SK-N-SH treated with all-trans-retinoic acid at 6 μM for 48 hours (cell line): ENCODE measurements around the gene GTF2IRD1.

ENCODE experiments used
- ATAC-seq: fragments of 200-7000 bp; cut with Tn5 transposase; 3 replicates; pipeline ENCODE4 v1.9.1; 2020; ENCODE audit warnings: mild to moderate bottlenecking, moderate library complexity
- ARNTL ChIP-seq: fragments of 450-650 bp; formaldehyde crosslinking; IDR thresholded peaks from 2 replicates; pipeline ENCODE4 v1.5.0; 2020; ENCODE audit warnings: low read depth, mild to moderate bottlenecking, moderate library complexity, borderline replicate concordance
- BACH2 ChIP-seq: fragments of 250-450 bp; sonication (Bioruptor Pico); IDR thresholded peaks from 2 replicates; pipeline ENCODE4 v1.9.0; 2021; ENCODE audit warnings: mild to moderate bottlenecking, borderline replicate concordance
- CREB5 ChIP-seq: fragments of 250-450 bp; sonication (Bioruptor Pico); IDR thresholded peaks from 2 replicates; pipeline ENCODE4 v1.5.1; 2020; ENCODE audit warnings: low read depth, mild to moderate bottlenecking, moderate library complexity
- CSDC2 ChIP-seq: fragments of 250-450 bp; sonication (Bioruptor Pico); IDR thresholded peaks from 2 replicates; pipeline ENCODE4 v1.5.0; 2020; ENCODE audit warnings: mild to moderate bottlenecking, moderate library complexity
- CSRNP3 ChIP-seq: fragments of 250-450 bp; sonication (Bioruptor Pico); IDR thresholded peaks from 2 replicates; pipeline ENCODE4 v1.5.1; 2021; ENCODE audit warnings: mild to moderate bottlenecking, moderate library complexity
- ESRRG ChIP-seq: fragments of 250-450 bp; sonication (Bioruptor Pico); IDR thresholded peaks from 2 replicates; pipeline ENCODE4 v1.6.1; 2021; ENCODE audit warnings: mild to moderate bottlenecking
- GLIS3 ChIP-seq: fragments of 250-450 bp; sonication (Bioruptor Pico); IDR thresholded peaks from 2 replicates; pipeline ENCODE4 v1.5.0; 2020; ENCODE audit warnings: mild to moderate bottlenecking, moderate library complexity
- ISL1 ChIP-seq: fragments of 250-450 bp; sonication (Bioruptor Pico); IDR thresholded peaks from 2 replicates; pipeline ENCODE4 v2.1.2; 2022; ENCODE audit warnings: mild to moderate bottlenecking, moderate library complexity
- OSR1 ChIP-seq: fragments of 250-450 bp; sonication (Bioruptor Pico); IDR thresholded peaks from 2 replicates; pipeline ENCODE4 v1.8.0; 2022; ENCODE audit warnings: moderate library complexity, mild to moderate bottlenecking, inconsistent platforms
- PATZ1 ChIP-seq: fragments of 250-450 bp; sonication (Bioruptor Pico); IDR thresholded peaks from 2 replicates; pipeline ENCODE4 v1.8.0; 2020; ENCODE audit warnings: mild to moderate bottlenecking, moderate library complexity, borderline replicate concordance
- POU6F1 ChIP-seq: fragments of 250-450 bp; sonication (Bioruptor Pico); IDR thresholded peaks from 2 replicates; pipeline ENCODE4 v1.8.0; 2021; ENCODE audit warnings: low read depth, mild to moderate bottlenecking, moderate library complexity, borderline replicate concordance
- PPARA ChIP-seq: fragments of 250-450 bp; sonication (Bioruptor Pico); IDR thresholded peaks from 2 replicates; pipeline ENCODE4 v1.5.0; 2020; ENCODE audit warnings: mild to moderate bottlenecking, borderline replicate concordance
- RARB ChIP-seq: fragments of 250-450 bp; sonication (Bioruptor Pico); IDR thresholded peaks from 2 replicates; pipeline ENCODE4 v1.8.0; 2021; ENCODE audit warnings: mild to moderate bottlenecking, moderate library complexity
- SNAI2 ChIP-seq: fragments of 250-450 bp; sonication (Bioruptor Pico); IDR thresholded peaks from 2 replicates; pipeline ENCODE4 v1.5.0; 2020; ENCODE audit warnings: mild to moderate bottlenecking, moderate library complexity
- TCF4 ChIP-seq: fragments of 250-450 bp; sonication (Bioruptor Pico); IDR thresholded peaks from 2 replicates; pipeline ENCODE4 v1.8.0; 2021; ENCODE audit warnings: mild to moderate bottlenecking, moderate library complexity, borderline replicate concordance
- TOX ChIP-seq: fragments of 250-450 bp; sonication (Bioruptor Pico); IDR thresholded peaks from 2 replicates; pipeline ENCODE4 v1.8.0; 2021; ENCODE audit warnings: mild to moderate bottlenecking, moderate library complexity, borderline replicate concordance
- TSHZ2 ChIP-seq: fragments of 250-450 bp; sonication (Bioruptor Pico); IDR thresholded peaks from 2 replicates; pipeline ENCODE4 v1.5.0; 2020; ENCODE audit warnings: mild to moderate bottlenecking, moderate library complexity
- ZC3H10 ChIP-seq: fragments of 250-450 bp; sonication (Bioruptor Pico); IDR thresholded peaks from 2 replicates; pipeline ENCODE4 v1.5.1; 2021; ENCODE audit warnings: mild to moderate bottlenecking, moderate library complexity
- ZFP3 ChIP-seq: fragments of 250-450 bp; sonication (Bioruptor Pico); IDR thresholded peaks from 2 replicates; pipeline ENCODE4 v1.5.0; 2020; ENCODE audit warnings: mild to moderate bottlenecking, moderate library complexity
- ZNF565 ChIP-seq: fragments of 450-650 bp; formaldehyde crosslinking; conservative IDR thresholded peaks from 2 replicates; pipeline ENCODE4 v1.5.0; 2020; ENCODE audit warnings: low read depth, mild to moderate bottlenecking, moderate library complexity
- ZNF70 ChIP-seq: fragments of 450-650 bp; formaldehyde crosslinking; IDR thresholded peaks from 2 replicates; pipeline ENCODE4 v1.5.0; 2020; ENCODE audit warnings: mild to moderate bottlenecking, moderate library complexity
- ZNF8 ChIP-seq: fragments of 450-650 bp; formaldehyde crosslinking; IDR thresholded peaks from 2 replicates; pipeline ENCODE4 v1.5.0; 2020; ENCODE audit warnings: mild to moderate bottlenecking, moderate library complexity

GTF2IRD1 gene

GRCh38 chr7:74625446-74625845 lies 171.7 kb downstream of the GTF2IRD1 start:
- TF ChIP-seq CREB5 (CRISPR knock-in tag) (no peak), BACH2 (CRISPR knock-in tag) (no peak), RARB (CRISPR knock-in tag) (no peak)
- peak; percentile 60 for ATAC-seq

GRCh38 chr7:74627661-74628411 lies 174.1 kb downstream of the GTF2IRD1 start:
- TF ChIP-seq PATZ1, result no peak
- TF ChIP-seq PPARA (CRISPR knock-in tag), result no peak
- no peak for TF ChIP-seq ZC3H10 (CRISPR knock-in tag)
- TF ChIP-seq TCF4 (CRISPR knock-in tag), result no peak
- peak; percentile 58 for ATAC-seq

GRCh38 chr7:74632505-74632904 lies 178.8 kb downstream of the GTF2IRD1 start:
- no peak for ATAC-seq
- TF ChIP-seq CSDC2 (CRISPR knock-in tag) (no peak), ARNTL (no peak), RARB (CRISPR knock-in tag) (no peak), TCF4 (CRISPR knock-in tag) (no peak), SNAI2 (CRISPR knock-in tag) (no peak), OSR1 (CRISPR knock-in tag) (no peak), TOX (CRISPR knock-in tag) (no peak), ZC3H10 (CRISPR knock-in tag) (no peak), TSHZ2 (CRISPR knock-in tag) (no peak), ZNF70 (no peak)

GRCh38 chr7:74633451-74633921 lies 179.8 kb downstream of the GTF2IRD1 start:
- no peak for ATAC-seq
- TF ChIP-seq ESRRG (CRISPR knock-in tag), result no peak
- TF ChIP-seq PPARA (CRISPR knock-in tag), result no peak
- no peak for TF ChIP-seq ZNF565
- no peak for TF ChIP-seq ZNF8 (CRISPR knock-in tag)
- TF ChIP-seq ZNF70, result no peak
- no peak for TF ChIP-seq OSR1 (CRISPR knock-in tag)
- TF ChIP-seq SNAI2 (CRISPR knock-in tag), result no peak
- TF ChIP-seq TSHZ2 (CRISPR knock-in tag), result no peak
- no peak for TF ChIP-seq POU6F1 (CRISPR knock-in tag)
- TF ChIP-seq BACH2 (CRISPR knock-in tag), result no peak
- no peak for TF ChIP-seq RARB (CRISPR knock-in tag)
- no peak for TF ChIP-seq ZFP3 (CRISPR knock-in tag)
- no peak for TF ChIP-seq CSRNP3
- no peak for TF ChIP-seq ISL1
- TF ChIP-seq GLIS3 (CRISPR knock-in tag), result no peak
- no peak for TF ChIP-seq CREB5 (CRISPR knock-in tag)
- TF ChIP-seq CSDC2 (CRISPR knock-in tag), result no peak
